Gastrocnemius medialis (tissue), 4 donors: Measurements from ENCODE around the gene NOP14.
A peak's percentile ranks its signal among the peaks of the same experiment; 100 is the strongest.

Source experiments
- POLR2A ChIP-seq, 2 donors: fragments of 450-650 bp; IDR thresholded peaks; one replicate each; pipeline ENCODE4 v1.6.1; 2017; ENCODE audit warnings: antibody characterized with exemption in 2 of 2, mild to moderate bottlenecking in 2 of 2, moderate library complexity in 2 of 2
- TF ChIP-seq, protein P1 (sequence below), 5 experiments: fragments of 450-650 bp in 3 of 5; fragments of 200-600 bp in 2 of 5; sonication (generic) in 2 of 5; IDR thresholded peaks in 4 of 5; conservative IDR thresholded peaks in 1 of 5; 1 replicate in 4 of 5; 2 replicates in 1 of 5; pipeline ENCODE4 v1.5.1; 2016 to 2019; ENCODE audit warnings: antibody characterized with exemption in 5 of 5, mild to moderate bottlenecking in 3 of 5, moderate library complexity in 3 of 5

- TF ChIP-seq, protein P1, sequence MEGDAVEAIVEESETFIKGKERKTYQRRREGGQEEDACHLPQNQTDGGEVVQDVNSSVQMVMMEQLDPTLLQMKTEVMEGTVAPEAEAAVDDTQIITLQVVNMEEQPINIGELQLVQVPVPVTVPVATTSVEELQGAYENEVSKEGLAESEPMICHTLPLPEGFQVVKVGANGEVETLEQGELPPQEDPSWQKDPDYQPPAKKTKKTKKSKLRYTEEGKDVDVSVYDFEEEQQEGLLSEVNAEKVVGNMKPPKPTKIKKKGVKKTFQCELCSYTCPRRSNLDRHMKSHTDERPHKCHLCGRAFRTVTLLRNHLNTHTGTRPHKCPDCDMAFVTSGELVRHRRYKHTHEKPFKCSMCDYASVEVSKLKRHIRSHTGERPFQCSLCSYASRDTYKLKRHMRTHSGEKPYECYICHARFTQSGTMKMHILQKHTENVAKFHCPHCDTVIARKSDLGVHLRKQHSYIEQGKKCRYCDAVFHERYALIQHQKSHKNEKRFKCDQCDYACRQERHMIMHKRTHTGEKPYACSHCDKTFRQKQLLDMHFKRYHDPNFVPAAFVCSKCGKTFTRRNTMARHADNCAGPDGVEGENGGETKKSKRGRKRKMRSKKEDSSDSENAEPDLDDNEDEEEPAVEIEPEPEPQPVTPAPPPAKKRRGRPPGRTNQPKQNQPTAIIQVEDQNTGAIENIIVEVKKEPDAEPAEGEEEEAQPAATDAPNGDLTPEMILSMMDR (IDR thresholded peaks at IDR 0.05 in 4 of 5, conservative IDR thresholded peaks at IDR 0.05 in 1 of 5) = peak in 1 of 5 experiments; percentile 11
- no peak for TF ChIP-seq POLR2A (IDR thresholded peaks at IDR 0.05)
Observed at GRCh38 chr4:2931512-2932301, 31.5 kb downstream of the NOP14 start.
